T-helper 9 cell (primary cell): Measurements from ENCODE around the gene GLI1.
"Not testable (repeated sequence)": the region's sequence is repeated elsewhere in the genome, so short reads cannot be mapped to it uniquely, and the experiment has no call there.

Experiments
- DNase-seq: peaks from one replicate; pipeline ENCODE4 v3.0.0-alpha.2; 2020
- total RNA-seq, 2 donors: gene quantifications; one replicate each; lab custom pipeline; 2026; lab: John Stamatoyannopoulos, UW

GLI1 gene
- 0.24 to 0.42 reads per million in 2 donors for total RNA-seq

DNA sequence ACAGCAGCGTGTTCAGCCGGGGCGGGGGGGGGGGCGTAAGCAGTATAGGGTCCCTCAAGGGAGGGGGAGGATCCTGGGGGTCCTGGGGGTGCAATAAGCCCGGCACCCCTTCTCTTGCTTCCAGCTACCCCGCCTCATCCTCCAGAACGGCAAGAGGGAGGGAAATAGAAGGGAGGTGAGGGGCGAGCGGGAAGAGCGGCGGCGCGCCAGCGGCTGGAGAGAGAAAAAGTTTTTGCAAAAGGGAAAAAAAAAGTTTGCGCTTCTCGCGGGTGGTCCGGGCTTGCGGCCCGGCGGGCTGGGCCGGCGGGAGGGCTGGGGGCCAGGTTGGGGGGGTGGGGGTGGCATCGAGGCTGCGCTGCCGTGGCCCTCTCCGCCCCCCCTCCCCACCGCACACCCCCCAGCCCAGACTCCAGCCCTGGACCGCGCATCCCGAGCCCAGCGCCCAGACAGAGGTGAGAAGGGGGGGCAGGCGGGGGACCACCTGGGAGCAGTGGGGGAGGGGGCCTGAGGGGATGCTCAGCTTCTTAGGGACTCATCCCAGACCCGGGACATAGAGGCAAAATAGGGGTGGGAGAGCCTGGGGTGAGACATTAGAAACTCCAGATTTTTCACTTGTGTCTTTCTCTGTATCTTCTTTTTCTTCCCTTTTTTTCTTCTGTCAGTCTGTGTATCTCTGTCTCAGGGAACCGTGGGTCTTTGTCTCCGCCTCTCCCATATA lies at the start of gene GLI1:
Gene GLI1 (plus strand): TSS at position 36 of the 718 bp plus-strand sequence. CDS start 3,907 bp downstream, outside the sequence.
- no peak for DNase-seq

DNA sequence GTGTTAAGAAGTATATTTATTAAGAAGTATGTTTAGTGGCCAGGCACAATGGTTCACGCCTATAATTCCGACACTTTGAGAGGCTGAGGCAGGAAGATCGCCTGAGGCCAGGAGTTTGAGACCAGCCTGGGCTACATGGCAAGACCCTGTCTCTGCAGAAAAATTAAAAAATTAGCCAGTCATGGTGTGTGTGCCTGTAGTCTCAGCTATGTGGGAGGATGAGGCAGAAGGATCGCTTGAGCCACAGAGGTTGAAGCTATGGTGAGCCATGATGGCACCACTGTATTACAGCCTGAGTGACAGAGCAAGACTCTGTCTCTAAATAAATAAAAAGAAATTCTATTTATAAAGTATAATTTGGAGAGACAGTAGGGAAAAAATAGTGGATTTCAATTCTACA lies 49.1 kb upstream of the GLI1 start:
- no peak for DNase-seq

DNA sequence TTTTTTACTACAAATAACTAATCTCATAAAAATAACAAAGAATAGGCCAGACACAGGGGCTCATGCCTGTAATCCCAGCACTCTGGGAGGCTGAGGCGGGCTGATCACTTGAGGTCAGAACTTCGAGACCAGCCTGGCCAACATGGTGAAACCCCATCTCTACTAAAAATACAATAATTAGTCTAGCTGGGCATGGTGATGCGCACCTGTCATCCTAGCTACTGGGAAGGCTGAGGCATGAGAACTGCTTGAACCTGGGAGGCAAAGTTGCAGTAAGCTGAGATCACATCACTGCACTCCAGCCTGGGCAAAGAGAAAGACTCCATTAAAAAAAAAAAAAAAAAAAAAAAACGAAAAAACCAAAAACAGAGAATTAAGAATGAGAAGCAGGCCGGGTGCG lies 45.4 kb upstream of the GLI1 start:
- not testable (repeated sequence) for DNase-seq

DNA sequence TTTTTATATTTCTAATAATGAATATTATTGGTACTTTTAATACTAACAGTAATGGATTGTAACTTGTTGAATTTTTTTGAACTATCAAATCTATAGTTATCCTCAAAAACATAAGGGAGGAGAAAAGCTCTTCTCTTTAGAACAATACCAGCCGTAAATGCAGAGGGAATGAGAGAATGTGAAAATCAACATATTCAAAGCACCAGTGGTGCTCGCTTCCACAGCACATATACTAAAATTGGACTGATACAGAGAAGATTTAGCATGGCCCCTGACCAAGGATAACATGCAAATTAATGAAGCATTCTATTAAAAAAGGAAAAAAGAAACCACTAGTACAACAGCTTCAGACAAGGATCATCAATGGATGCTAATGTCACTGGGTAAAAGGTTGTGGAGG lies 44.5 kb upstream of the GLI1 start:
- DNase-seq, result no peak

DNA sequence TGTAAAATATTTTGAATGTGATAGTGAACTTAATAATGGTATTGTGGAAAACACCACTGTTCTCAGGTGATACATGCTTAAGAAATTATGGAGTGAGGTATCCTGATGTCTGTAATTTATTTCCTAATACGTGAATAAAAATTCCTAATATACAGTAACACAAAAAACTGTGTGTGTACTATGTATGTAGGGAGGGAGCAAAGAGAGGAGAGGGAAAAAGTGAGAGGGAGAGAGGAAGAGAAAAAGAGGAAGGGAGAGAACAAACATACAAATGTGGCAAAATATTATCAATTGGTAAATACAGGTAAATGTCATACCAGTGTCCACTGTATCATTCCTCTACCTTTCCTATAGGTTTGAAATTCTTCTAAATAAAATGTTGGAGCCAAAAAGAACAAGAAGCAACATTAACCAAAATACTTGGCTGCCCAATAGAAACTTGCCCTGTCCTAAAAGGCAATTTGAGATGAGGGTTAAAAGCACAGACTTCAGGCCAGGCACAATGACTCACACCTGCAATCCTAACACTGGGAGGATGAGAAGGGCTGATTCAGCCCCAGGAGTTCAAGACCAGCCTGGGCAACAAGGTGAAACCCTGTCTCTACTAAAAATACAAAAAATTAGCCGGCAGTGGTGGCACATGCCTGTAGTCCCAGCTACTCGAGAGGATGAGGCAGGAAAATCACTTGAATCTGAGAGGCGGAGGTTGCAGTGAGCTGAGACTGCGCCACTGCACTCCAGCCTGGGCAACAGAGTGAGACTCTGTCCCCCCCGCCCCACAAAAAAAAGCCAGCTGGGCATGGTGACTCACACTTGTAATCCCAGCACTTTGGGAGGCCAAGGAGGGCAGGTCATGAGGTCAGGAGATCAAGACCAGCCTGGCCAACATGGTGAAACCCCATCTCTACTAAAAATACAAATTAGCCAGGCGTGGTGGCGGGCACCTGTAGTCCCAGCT lies 43.3 kb upstream of the GLI1 start:
- DNase-seq, result no peak

DNA sequence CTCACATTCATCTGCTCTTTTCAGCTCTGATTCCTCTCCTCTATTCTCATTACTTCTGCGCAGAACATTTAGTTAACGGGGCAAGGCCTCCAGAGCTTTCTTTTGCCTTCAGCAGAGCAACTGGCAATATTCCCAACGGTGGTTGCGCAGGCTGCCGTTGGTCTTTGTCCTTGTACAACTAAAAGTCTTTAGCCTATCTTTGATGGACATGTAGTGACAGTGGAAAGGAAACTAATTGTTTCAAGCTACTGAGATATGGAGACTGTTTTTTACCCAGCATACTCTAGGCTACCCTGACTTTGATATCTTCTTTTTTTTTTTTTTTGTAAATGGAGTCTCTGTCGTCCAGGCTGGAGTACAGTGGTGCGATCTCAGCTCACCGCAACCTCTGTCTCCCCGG lies 41.3 kb upstream of the GLI1 start:
- no peak for DNase-seq

DNA sequence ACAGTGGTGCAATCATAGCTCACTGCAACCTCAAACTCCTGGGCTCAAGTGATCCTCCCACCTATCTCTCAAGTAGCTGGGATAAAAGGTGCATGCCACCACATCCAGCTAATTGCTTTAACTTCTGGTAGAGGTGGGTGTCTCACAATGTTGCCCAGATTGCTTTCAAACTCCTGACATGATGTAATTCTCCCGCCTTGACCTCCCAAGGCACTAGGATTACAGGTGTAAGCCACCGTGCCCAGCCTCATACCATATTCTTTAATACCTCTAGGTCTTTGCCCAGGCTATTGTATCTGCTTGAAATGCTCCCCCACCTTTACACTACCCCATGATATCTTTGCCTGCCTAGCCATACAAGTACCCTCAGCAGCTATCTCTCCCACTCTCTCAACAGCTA lies 40.1 kb upstream of the GLI1 start:
- no peak for DNase-seq

DNA sequence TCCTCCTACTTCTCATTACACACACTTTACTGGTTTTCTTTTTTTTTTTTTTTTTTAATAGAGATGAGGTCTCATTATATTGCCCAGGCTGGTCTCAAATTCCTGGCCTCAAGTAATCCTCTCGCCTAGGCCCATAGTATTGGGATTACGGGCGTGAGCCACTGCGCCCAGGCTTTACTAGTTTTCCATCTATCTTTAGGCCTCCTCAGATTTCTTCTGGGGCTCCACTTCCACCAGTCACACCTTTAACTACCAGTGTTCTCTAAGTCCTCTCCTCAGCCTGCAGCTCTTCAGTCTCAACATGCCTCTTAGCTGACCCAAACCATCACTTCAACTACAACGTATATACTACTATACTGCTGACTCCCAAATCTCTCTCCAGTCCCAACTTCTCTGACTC lies 39.1 kb upstream of the GLI1 start:
- DNase-seq, result no peak

DNA sequence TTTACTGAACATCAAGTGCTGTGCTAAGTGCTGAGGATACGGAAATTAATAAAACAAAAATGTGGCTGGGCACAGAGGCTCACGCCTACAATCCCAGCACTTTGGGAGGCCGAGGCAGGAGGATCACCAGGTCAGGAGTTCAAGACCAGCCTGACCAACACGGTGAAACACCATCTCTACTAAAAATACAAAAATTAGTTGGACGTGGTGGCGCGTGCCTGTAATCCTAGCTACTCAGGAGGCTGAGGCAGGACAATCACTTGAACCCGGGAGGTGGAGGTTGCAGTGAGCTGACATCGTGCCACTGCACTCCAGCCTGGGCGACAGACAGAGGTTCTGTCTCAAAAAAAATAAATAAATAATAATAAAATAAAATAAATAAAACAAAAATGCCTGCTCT lies 32.6 kb upstream of the GLI1 start:
- not testable (repeated sequence) for DNase-seq

DNA sequence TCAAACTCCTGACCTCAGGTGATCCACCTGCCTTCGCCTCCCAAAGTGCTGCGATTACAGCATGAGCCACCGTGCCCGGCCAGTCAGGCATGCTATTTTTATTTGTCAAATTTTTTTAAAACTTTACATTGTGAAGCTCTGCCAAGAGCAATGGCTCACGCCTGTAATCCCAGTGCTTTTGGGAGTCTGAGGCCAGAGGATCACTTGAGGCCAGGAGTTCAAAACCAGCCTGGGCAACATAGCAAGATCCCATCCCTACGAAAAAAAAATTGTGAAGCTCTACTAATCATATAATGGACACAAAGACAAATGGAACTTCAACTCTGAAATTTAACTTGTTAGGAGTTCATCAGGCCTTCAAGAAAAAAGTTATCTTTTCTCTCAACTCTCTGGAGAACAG lies 30.6 kb upstream of the GLI1 start:
- DNase-seq, result no peak

DNA sequence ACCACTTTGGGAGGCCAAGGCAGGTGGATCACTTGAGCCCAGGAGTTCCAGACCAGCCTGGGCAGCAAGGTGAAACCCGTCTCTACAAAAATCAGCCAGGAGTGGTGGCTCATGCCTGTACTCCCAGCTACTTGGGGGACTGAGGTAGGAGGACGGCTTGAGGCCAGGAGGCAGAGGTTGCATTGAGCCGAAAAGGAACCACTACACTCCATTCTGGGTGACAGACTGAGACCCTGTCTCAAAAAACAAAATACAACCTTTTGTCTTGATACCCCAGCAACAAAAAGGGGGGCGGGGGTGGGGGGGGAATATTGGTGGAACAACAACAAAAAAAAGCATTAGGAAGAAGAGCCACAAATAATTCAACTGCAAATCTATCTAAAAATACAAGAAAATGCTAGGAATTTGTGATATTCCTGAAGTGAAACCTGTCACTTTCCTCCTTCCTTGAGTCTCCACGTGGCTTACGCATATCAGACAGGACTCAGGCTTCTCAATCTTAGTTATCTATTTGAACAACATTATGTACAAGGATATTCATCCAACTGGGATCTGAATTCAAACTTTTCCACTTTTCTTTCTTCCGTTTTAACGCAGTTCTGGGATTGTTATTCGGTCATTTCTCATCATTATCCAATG lies 30.0 kb upstream of the GLI1 start:
- no peak for DNase-seq

DNA sequence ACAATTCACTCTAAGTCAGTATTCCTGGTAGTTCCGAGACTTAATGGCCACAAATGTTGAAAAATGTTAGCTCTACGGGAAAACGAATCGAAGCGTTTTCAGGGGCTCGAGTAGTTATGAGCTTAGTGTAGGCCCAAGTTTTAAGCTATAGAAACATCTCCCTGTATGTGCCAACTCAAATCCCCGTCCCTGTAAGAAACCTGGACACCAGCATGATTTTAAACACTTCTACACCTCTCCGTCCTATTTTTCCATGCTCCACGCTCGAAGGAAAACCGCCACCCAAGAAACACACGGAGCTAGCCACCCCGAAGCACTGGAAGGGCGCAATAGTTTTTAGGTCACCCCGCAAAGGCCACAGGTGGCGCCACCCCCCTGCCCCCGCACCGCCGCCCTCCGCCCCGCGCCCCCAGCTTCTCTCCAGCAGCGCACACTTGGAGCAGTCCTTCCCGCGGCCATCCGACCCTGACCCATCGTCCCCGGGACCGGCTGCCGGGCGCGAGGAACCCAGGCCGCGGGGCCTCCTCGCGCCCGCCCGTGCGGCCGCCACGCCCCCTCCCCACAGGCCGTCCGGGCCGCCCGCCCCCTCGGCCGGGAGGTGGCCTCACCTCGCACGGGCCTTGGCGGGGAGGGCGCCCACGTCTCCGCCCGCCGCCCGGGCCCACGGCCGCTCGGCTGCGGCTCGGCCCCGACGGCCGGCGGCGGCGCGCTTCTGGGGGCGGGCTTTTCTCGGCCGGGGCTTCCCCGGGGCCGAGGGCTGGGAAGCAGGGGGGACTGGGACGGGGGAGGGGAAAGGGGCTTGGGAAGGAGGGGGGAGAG lies 29.3 kb upstream of the GLI1 start:
- DNase-seq, result no peak

DNA sequence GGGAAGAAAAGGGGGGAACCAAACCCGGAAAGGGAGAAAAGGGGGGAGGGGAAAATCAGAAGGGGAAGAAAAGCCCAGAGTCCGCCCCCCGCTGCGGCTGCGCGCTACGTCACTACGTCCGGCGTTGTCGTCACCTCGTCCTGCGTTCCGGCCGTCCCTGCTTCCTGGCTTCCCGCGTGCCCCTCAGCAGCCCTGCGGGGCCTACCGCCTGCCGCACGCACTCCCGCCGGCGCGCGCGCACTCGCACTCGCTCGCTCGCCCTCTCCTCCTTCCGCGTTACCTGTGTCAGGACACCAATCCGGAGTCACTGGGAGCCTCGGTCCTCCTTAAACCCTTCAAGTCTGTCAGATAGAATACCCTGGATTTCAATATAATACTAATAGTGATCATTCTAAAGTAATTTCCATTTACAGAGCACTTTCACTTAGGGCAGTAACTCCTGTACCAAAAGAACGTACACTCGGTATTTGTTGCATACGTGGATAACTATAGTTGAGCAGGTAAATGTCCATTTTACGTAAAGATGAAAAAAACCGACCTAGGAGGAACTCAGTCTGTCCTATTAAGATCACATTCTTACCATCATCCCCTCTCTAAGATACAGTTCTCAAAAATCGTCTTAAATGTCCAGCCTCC lies 28.5 kb upstream of the GLI1 start, which contains the start of gene R3HDM2:
Gene R3HDM2 (minus strand): TSS at position 113 of the 636 bp plus-strand sequence. CDS start 120,615 bp downstream, outside the sequence.
- DNase-seq, result peak; percentile 92

DNA sequence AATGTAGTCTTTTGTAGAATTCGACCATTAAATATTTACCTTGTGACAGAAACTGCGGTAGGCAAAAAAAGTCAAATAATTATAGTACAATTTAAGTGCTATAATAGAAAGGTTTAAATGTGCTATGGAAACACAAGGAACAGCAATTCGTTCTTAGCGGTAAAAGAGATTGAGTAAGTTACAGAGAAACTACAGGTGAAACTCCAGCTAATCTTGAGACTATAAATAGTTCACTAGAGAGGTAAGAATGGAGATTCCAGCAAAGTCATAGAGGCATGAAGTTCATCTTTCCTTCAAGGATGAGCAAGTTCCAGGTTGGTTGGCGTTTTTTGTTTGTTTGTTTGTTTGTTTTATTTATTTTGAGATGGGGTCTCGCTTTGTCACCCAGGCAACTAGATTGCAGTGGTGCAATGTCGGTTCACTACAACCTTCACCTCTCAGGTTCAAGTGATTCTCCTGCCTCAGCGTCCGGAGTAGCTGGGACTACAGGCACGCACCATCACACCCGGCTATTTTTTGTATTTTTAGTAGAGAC lies 27.9 kb upstream of the GLI1 start:
- DNase-seq, result no peak

DNA sequence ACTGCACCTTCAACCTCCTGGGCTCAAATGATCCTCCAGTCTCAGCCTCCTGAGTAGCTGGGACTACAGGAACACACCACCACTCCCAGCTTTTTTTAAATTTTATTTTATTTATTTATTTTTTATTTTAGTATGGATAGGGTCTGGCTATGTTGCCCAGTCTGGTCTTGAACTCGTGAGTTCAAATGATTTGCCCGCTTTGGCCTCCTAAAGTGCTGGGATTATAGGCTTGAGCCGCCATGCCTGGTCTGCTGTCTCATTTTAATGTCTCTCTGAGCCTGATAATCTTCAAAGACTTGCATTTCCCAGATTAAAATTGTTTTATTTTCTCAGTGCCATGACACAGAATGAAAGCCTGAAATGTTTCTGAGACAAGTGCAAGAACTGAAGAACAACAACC lies 26.2 kb upstream of the GLI1 start:
- DNase-seq, result no peak

DNA sequence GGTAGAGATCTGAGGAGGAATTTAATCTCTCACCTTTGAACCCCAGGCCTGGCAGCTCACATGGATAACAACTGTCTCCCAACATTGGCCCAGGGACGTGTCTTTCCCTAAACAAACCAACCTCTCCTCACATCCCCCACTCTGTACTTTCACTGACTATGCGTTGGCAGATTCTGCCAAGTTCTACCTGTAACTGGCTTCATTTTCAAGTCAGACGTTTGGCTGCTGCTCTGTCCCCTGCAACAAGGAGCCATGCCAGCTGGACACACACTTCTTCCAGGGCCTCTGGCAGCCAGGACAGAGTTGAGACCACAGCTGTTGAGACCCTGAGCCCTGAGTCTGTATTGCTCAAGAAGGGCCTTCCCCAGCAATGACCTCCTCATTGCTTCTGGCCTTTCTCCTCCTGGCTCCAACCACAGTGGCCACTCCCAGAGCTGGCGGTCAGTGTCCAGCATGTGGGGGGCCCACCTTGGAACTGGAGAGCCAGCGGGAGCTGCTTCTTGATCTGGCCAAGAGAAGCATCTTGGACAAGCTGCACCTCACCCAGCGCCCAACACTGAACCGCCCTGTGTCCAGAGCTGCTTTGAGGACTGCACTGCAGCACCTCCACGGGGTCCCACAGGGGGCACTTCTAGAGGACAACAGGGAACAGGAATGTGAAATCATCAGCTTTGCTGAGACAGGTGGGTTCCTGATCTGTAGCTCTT lies 24.9 kb upstream of the GLI1 start, which contains the start of gene INHBC:
Gene INHBC (plus strand): TSS at position 268 of the 707 bp plus-strand sequence. CDS start 103 bp downstream, at position 371.
- no peak for DNase-seq

DNA sequence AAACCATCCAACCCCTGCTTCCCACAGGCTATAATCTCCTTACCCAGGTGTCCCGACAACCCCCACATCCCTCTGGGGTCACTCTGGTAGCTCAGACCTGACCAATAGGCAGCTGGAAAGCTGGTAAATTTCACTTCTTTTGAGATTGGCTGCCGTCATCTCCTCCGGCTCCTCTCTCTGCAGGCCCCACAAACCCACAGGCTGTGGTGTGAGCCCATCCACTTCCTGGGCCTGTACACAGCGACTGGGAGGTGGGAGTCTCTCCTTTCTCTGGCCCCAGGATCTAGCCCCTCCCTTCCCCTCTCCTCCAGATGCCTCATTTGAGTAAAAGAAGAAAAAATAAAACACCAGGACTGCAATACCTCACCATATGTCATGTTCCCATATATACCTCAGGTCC lies 24.3 kb upstream of the GLI1 start:
- no peak for DNase-seq

DNA sequence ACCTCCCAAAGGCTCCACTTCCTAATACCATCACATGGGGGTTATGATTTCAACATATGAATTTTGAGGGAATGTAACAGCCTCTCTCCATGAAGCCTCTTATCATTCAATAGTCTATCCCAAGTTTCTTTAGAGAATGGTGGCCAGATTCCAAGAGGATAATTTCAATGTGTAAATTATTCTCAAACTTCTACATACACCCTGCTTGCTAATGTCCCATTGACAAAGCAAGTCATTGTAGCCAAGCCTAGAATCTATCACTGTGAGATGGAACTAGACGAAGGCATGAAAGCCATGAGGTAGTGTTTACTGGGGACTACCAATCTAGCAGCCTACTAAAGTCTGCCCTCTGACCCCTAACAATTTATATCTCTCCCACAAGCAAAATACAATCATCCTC lies 21.2 kb upstream of the GLI1 start:
- no peak for DNase-seq

DNA sequence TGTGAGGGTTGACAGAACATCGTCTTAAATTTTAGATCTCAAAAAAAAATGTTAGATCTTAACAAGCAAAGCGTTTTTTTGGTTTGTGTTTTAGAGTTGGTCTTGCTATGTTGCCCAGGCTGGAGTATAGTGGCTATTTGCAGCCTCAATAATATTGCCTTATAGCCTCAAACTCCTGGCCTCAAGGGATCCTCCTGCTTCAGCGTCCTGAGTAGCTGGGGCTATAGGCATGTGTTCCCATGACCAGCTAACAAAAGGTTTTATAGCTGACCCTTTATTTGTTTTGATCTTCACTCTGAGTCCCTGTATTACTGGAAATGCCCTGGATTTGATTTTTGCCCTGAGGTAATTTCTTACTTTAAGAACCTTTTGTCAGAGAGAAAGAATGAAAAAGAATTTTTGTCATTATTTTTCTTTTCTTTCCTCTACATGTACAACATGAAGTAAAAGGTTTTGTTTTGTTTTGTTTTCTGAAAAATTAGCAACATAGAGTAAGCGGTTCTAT lies 19.8 kb upstream of the GLI1 start:
- DNase-seq, result no peak

DNA sequence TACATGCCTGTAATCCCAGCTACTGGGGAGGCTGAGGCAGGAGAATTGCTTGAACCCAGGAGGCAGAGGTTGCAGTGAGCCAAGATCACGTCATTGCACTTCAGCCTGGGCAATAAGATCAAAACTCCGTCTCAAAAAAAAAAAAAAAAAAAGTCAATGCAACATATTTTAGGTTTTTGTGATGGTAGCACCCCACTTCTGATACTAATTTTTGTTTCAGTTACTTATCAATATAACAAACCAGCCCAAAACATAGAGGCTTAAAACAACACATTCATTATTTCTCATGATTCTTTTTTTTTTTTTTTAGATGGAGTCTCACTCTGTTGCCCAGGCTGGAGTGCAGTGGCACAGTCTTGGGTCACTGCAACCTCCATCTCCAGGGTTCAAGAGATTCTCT lies 18.2 kb upstream of the GLI1 start:
- not testable (repeated sequence) for DNase-seq
